GM12873 (cell line): ENCODE data around the gene EIF4E.

Experiments used
- TF ChIP-seq, protein P1 (sequence below): IDR thresholded peaks from 2 replicates; pipeline ENCODE4 v1.5.1; 2012; ENCODE audit warnings: low read depth, mild to moderate bottlenecking, moderate library complexity, low read length, control low read depth; ENCODE audit not compliant: insufficient read depth; ENCODE audit errors: missing control alignments

EIF4E gene

DNA sequence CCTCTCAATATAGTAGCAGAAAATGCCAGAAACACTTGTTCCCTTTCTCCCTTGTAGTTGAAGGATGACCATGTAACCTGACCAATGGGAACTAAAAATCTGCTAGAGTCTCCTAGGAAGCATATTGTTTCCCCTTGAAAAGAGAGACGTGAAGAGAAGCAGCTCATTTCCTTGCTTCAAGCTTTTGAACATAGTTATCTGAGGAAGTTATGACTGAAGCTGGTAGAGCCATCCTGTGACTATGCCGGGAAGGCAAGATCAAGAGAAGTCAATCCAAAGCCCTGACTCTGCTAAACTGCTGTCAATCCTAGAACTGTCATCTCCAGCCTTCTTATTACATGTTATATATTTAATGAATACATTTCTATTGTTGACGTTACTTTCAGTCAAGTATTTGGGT is 66.6 kb downstream of the EIF4E start:
- TF ChIP-seq, protein P1, sequence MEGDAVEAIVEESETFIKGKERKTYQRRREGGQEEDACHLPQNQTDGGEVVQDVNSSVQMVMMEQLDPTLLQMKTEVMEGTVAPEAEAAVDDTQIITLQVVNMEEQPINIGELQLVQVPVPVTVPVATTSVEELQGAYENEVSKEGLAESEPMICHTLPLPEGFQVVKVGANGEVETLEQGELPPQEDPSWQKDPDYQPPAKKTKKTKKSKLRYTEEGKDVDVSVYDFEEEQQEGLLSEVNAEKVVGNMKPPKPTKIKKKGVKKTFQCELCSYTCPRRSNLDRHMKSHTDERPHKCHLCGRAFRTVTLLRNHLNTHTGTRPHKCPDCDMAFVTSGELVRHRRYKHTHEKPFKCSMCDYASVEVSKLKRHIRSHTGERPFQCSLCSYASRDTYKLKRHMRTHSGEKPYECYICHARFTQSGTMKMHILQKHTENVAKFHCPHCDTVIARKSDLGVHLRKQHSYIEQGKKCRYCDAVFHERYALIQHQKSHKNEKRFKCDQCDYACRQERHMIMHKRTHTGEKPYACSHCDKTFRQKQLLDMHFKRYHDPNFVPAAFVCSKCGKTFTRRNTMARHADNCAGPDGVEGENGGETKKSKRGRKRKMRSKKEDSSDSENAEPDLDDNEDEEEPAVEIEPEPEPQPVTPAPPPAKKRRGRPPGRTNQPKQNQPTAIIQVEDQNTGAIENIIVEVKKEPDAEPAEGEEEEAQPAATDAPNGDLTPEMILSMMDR: no peak

DNA sequence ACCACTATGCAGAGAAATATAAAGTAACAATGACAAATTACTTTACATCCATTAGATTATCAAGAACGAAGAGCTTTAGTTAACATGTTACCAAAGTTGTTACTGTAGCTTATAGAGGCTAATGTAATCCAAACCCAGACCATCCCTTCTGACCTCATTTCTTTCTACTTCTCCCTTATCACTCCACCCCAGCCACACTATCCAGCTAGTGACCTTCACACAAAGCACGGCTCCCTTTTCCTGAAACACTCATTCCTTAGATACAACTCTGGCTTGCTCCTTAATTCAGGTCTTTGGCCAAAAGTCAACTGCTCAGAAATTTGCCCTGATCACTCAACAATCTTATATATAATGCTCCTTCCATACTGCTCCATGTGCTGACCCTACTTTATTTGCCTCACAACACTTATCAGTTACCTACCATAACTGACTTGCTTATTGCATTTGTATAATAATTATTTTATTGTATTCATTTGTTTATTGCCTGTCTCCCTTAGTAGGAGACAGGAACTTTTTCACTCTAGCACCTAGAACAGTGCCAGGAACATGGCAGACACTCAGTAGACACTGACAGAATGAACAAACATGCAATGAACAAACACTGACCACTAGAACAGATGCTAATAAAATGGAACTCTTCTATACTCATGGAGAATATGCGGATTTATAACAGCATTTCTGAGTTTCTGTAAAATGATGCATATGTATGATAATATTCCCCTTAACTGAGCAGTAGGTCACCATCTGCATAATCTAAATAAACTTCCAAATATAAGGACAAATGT is 67.6 kb downstream of the EIF4E start:
- TF ChIP-seq, protein P1: no peak

DNA sequence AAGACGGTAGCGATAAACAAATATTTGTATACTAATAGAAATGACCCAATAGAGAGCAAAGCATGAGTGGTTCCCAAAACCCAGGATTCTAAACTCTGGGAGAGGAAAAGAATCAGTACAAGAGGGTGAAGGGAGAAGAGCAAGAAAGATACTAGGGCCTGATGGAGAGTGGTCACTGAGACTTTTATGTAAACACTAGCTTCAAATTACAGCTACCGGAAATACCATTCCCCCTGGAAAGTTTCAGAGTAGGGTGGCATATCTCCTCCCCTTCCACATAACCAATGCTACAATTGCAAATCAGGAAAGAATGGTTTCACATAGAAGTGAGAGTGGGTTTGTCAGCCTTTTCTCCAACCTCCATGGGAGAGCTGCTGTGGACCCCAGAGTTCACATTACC is 77.1 kb downstream of the EIF4E start:
- TF ChIP-seq, protein P1: no peak

DNA sequence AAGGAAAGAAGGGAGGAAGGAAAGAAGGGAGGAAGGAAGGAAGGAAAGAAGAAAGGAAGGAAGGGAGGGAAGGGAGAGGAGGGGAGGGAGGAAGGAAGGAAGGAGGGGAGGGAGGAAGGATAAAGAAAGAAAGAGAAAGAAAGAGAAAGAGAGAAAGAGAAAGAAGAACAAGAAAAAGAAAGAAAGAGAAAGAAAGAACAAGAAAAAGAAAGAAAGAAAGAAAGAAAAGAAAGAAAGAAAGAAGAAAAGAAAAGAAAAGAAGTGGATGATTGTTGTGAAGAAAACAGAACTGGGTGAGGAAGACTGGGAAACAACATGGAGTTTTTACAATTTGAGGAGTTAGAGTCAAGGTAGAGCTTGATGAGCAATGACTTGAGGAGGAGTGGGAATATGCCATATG is 78.0 kb downstream of the EIF4E start:
- TF ChIP-seq, protein P1: no peak

DNA sequence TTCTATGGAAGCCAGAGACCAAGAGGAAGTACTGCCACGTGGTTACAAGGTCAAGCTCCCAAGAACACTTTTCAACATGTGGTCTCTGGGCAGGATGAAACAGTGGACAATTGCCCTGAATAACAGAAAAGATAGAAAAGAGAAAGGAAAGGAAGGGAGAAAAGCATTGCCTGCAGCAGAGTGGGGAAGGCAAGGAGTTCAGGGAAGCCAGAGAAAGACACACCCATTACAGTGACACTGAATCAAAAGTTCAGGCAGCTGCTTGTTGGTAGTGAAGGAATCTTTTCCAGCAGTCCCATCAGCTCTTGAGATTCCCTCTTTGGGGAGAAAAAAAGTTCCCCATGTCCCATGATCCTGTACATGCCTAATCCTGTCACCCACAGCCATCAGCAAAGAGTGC is 80.5 kb downstream of the EIF4E start:
- TF ChIP-seq, protein P1: no peak

DNA sequence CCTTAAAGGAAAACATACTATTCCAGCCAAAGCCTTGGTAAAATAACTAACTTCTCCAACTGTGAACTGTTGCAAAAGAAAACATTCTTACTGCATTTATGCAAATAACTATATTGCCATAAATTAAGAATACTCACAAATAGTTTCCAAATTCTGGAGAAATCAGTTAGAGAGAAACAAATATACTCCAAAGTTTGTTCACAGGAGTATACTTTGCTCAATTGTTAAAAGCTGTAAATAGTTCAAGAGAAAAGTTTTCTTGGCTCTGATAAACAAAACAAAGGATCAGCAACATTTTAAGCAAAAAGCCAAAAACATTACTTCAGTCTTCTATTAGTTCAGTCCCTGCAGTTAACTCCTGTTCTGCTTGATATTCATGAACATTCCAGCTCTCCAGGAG is 83.0 kb downstream of the EIF4E start:
- TF ChIP-seq, protein P1: no peak

DNA sequence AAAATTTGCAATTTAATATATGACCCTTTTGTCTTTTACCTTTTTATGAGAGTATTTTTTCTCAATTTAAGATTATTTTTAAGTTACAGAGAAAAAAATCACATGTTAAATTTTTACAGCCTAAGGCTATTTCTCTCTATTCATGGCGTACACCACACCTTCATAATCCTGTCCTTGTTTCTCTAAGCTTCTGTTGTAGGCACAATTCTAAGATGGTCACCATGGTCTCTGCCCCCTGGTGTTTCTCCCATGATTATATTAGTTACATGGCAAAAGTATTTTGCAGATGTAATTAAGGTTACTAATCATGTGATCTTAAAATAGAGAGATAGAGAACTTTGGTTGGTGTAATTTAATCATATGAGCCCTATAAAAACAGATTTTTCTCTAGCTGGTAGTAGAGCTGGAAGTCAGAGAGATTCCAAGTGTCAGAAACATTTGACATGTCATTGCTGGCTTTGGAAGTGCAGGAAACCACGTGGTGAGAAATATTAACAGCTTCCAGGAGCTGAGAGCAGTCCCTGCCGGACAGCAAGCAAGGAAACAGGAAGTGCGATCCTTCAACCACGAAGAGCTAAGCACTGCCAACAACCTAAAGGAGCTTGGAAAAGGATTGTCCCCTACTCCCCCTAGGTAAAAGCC is 89.8 kb downstream of the EIF4E start:
- TF ChIP-seq, protein P1: no peak
